AG04449 (cell line): ENCODE data around the gene RNF11.
"Not testable (repeated sequence)": the region's sequence is repeated elsewhere in the genome, so short reads cannot be mapped to it uniquely, and the experiment has no call there.

Source experiments
- CTCF ChIA-PET: fragments of 350-600 bp; formaldehyde crosslinking; extraction: SDS; loops from one replicate; lab custom pipeline; 2021; ENCODE audit warnings: antibody characterized with exemption; lab: Yijun Ruan, JAX
- POLR2A ChIA-PET: fragments of 400-600, 350-600 bp; formaldehyde crosslinking; extraction: SDS; loops from one replicate; lab custom pipeline; 2020; ENCODE audit warnings: antibody characterized with exemption, inconsistent platforms; lab: Yijun Ruan, JAX
- DNase-seq: peaks from one replicate; pipeline ENCODE4 v3.0.0-alpha.2; 2010; ENCODE audit warnings: low read depth, low spot score
- H3K4me3 ChIP-seq: 2 replicates; pipeline ENCODE4 v1.5.1; 2011; ENCODE audit warnings: low read depth, mild to moderate bottlenecking, control low read depth, low read length
- CTCF ChIP-seq: IDR thresholded peaks from one replicate; pipeline ENCODE4 v1.5.1; 2011; ENCODE audit warnings: mild to moderate bottlenecking, moderate library complexity, low read length, control low read depth, inconsistent platforms; ENCODE audit not compliant: insufficient read depth; ENCODE audit errors: missing control alignments

Gene RNF11

GRCh38 chr1:51231896-51232295, 4.2 kb upstream of the RNF11 start:
- no peak for DNase-seq
- no peak overlapping the region for H3K4me3 ChIP-seq
- POLR2A ChIA-PET: no interaction called here
- TF ChIP-seq CTCF: no peak
- CTCF ChIA-PET: interaction anchor here (1.1 to 1.4 kb wide), 2 partner anchors 14 to 42 kb away, joined by 3 to 4 read pairs; no protein-coding TSS in a partner anchor

- DNase-seq, H3K4me3 ChIP-seq, CTCF ChIA-PET, POLR2A ChIA-PET: not testable (repeated sequence)
Measured at GRCh38 chr1:51234236-51234635, 1.8 kb upstream of the RNF11 start.

GRCh38 chr1:51234721-51235425, 1.2 kb upstream of the RNF11 start:
- ChIA-PET POLR2A (interaction anchor here (1.1 to 1.2 kb wide), 2 partner anchors 11 to 62 kb away, joined by 3 to 4 read pairs; no protein-coding TSS in a partner anchor), CTCF (interaction anchor here (2.3 kb wide), 1 partner anchor 44 kb away, joined by 8 read pairs; no protein-coding TSS in a partner anchor)
- DNase-seq: no peak
- TF ChIP-seq CTCF: no peak
- no peak overlapping the region for H3K4me3 ChIP-seq

- DNase-seq: no peak
- ChIA-PET POLR2A (interaction anchor here (0.9 to 1.2 kb wide), 3 partner anchors 25 to 269 kb away, joined by 3 to 7 read pairs (median 5); no protein-coding TSS in a partner anchor), CTCF (interaction anchor here (2.0 to 2.3 kb wide), 2 partner anchors 46 to 60 kb away, joined by 7 to 8 read pairs; no protein-coding TSS in a partner anchor)
- H3K4me3 ChIP-seq: peak overlapping the region; percentile 96
- no peak for TF ChIP-seq CTCF
Measured at GRCh38 chr1:51236531-51237350, 668 bp downstream of the RNF11 start.

- POLR2A ChIA-PET: interaction anchor here (0.6 kb wide), 1 partner anchor 76 kb away, joined by 3 read pairs; no protein-coding TSS in a partner anchor
- CTCF ChIA-PET: interaction anchor here (1.1 to 2.7 kb wide), 5 partner anchors 46 to 59 kb away, joined by 3 to 10 read pairs (median 7); no protein-coding TSS in a partner anchor
- no peak for TF ChIP-seq CTCF
- H3K4me3 ChIP-seq: peak overlapping the region; percentile 96
- DNase-seq: no peak
Measured at GRCh38 chr1:51237351-51238033, 1.4 kb downstream of the RNF11 start.

GRCh38 chr1:51238034-51238403, 1.9 kb downstream of the RNF11 start:
- TF ChIP-seq CTCF: no peak
- DNase-seq: no peak
- H3K4me3 ChIP-seq: peak overlapping the region; percentile 96
- ChIA-PET CTCF (interaction anchor here (1.0 to 2.7 kb wide), 5 partner anchors 47 to 463 kb away, joined by 3 to 10 read pairs (median 3); no protein-coding TSS in a partner anchor), POLR2A (interaction anchor here (0.6 kb wide), 1 partner anchor 76 kb away, joined by 3 read pairs; no protein-coding TSS in a partner anchor)
